Skeletal muscle tissue (tissue), 4 donors: Measurements from ENCODE around the gene TTC6. TPM values are rescaled to one million over a fixed set of nuclear protein-coding genes. Genes with fewer than 3 reads are reported as not detected.

Experiments used
- H3K27ac ChIP-seq: one replicate; pipeline ENCODE4 v1.7.0; 2013; ENCODE audit warnings: mild to moderate bottlenecking, low read depth, low read length, inconsistent platforms
- H3K27me3 ChIP-seq, 3 donors: one replicate each; pipeline ENCODE4 v1.7.0; 2013; ENCODE audit warnings: low read length in 3 of 3; ENCODE audit not compliant: control insufficient read depth in 3 of 3, insufficient read depth in 3 of 3
- H3K36me3 ChIP-seq, 3 donors: one replicate each; pipeline ENCODE4 v1.7.0; 2013; ENCODE audit warnings: low read length in 3 of 3; ENCODE audit not compliant: control insufficient read depth in 3 of 3, insufficient read depth in 3 of 3
- H3K4me1 ChIP-seq, 3 donors: one replicate each; pipeline ENCODE4 v1.7.0; 2013; ENCODE audit warnings: low read length in 3 of 3, mild to moderate bottlenecking in 3 of 3; ENCODE audit not compliant: control insufficient read depth in 3 of 3, insufficient read depth in 3 of 3
- H3K4me3 ChIP-seq, 3 donors: one replicate each; pipeline ENCODE4 v1.7.0; 2013; ENCODE audit warnings: low read length in 3 of 3
- H3K9ac ChIP-seq, 3 donors: one replicate each; pipeline ENCODE4 v1.7.0; 2013; ENCODE audit warnings: low read length in 3 of 3, mild to moderate bottlenecking in 3 of 3, moderate library complexity in 2 of 3, low read depth in 1 of 3
- H3K9me3 ChIP-seq, 3 donors: one replicate each; pipeline ENCODE4 v1.7.0; 2013; ENCODE audit warnings: low read length in 3 of 3; ENCODE audit not compliant: control insufficient read depth in 3 of 3
- total RNA-seq: library from RNA; depleted of rRNA; stranded (reverse); fragments of >200 nt; gene quantifications from one replicate; pipeline ENCODE4 v1.2.3, GENCODE V29; 2014
- donor health status: Osteomylitis.

The TTC6 gene
- total RNA-seq, 1 donor from 2014 or later, result 0.52 TPM

GRCh38 chr14:37606678-37607077 lies 11.2 kb downstream of the TTC6 start:
- Histone ChIP-seq H3K4me3 (no peak overlapping the region), H3K4me1 (no peaks in the 10 kb centered on the region), H3K27me3 (peaks cover 53 to 68% (median 54%) of the 10 kb centered on the region in 3 donors), H3K9me3 (no peaks in the 10 kb centered on the region), H3K36me3 (no peaks in the 10 kb centered on the region), H3K9ac (no peak overlapping the region), H3K27ac (no peak overlapping the region)

DNA sequence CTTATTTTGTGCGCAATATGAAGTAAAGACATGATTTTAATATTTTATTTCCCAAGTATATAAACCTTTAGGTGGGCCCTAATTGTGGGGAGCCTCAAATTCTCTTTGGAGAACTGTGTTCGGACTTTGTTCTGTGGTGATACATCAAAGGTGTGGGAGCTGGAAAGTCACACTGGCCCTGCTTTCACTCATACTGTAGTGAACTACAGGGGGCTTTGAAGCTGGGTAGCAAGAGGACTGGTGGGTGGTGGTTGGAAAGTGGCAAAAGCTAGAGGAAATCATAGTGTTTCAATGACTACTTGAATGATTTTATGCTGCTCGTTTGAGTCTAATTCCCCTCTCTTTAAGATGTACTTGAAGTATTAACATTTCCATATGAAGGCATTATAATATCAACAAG lies 13.2 kb downstream of the TTC6 start:
- peaks cover 35 to 56% (median 36%) of the 10 kb centered on the region in 3 donors for H3K27me3 ChIP-seq
- H3K9me3 ChIP-seq, result peaks cover 0 to 8% (median 0%) of the 10 kb centered on the region in 3 donors
- H3K36me3 ChIP-seq, result no peaks in the 10 kb centered on the region
- no peaks in the 10 kb centered on the region for H3K4me1 ChIP-seq
- H3K27ac ChIP-seq, result no peak overlapping the region
- H3K4me3 ChIP-seq, result no peak overlapping the region
- no peak overlapping the region for H3K9ac ChIP-seq

- Histone ChIP-seq H3K4me1 (no peaks in the 10 kb centered on the region), H3K4me3 (no peak overlapping the region), H3K27me3 (peaks cover 18 to 39% (median 23%) of the 10 kb centered on the region in 3 donors), H3K9ac (no peak overlapping the region), H3K36me3 (no peaks in the 10 kb centered on the region), H3K9me3 (peaks cover 4 to 12% (median 8%) of the 10 kb centered on the region in 3 donors), H3K27ac (no peak overlapping the region)
Observed at GRCh38 chr14:37610945-37611523, 15.6 kb downstream of the TTC6 start.

GRCh38 chr14:37615582-37616289 lies 20.3 kb downstream of the TTC6 start:
- Histone ChIP-seq H3K27me3 (peaks cover 10 to 25% (median 12%) of the 10 kb centered on the region in 3 donors), H3K4me3 (no peak overlapping the region), H3K27ac (no peak overlapping the region), H3K9me3 (peaks cover 4 to 19% (median 9%) of the 10 kb centered on the region in 3 donors), H3K9ac (no peak overlapping the region), H3K4me1 (no peaks in the 10 kb centered on the region), H3K36me3 (no peaks in the 10 kb centered on the region)

- no peak overlapping the region for H3K27ac ChIP-seq
- H3K4me3 ChIP-seq, result no peak overlapping the region
- H3K36me3 ChIP-seq, result no peaks in the 10 kb centered on the region
- H3K4me1 ChIP-seq, result no peaks in the 10 kb centered on the region
- peaks cover 10 to 26% (median 10%) of the 10 kb centered on the region in 3 donors for H3K27me3 ChIP-seq
- H3K9me3 ChIP-seq, result peaks cover 4 to 19% (median 9%) of the 10 kb centered on the region in 3 donors
- H3K9ac ChIP-seq, result no peak overlapping the region
Observed at GRCh38 chr14:37616853-37617252, 21.4 kb downstream of the TTC6 start.

- Histone ChIP-seq H3K9me3 (peaks cover 4 to 11% (median 9%) of the 10 kb centered on the region in 3 donors), H3K4me3 (no peak overlapping the region), H3K36me3 (no peaks in the 10 kb centered on the region), H3K9ac (no peak overlapping the region), H3K4me1 (peaks cover 0 to 4% (median 3%) of the 10 kb centered on the region in 3 donors), H3K27ac (no peak overlapping the region), H3K27me3 (peaks cover 16 to 29% (median 16%) of the 10 kb centered on the region in 3 donors)
Observed at GRCh38 chr14:37617864-37618365, 22.5 kb downstream of the TTC6 start.

- H3K27ac ChIP-seq, result no peak overlapping the region
- peaks cover 4 to 11% (median 9%) of the 10 kb centered on the region in 3 donors for H3K9me3 ChIP-seq
- H3K4me1 ChIP-seq, result peaks cover 0 to 4% (median 3%) of the 10 kb centered on the region in 3 donors
- H3K9ac ChIP-seq, result no peak overlapping the region
- no peak overlapping the region for H3K4me3 ChIP-seq
- peaks cover 16 to 29% (median 23%) of the 10 kb centered on the region in 3 donors for H3K27me3 ChIP-seq
- no peaks in the 10 kb centered on the region for H3K36me3 ChIP-seq
Observed at GRCh38 chr14:37618498-37619028, 23.1 kb downstream of the TTC6 start.

DNA sequence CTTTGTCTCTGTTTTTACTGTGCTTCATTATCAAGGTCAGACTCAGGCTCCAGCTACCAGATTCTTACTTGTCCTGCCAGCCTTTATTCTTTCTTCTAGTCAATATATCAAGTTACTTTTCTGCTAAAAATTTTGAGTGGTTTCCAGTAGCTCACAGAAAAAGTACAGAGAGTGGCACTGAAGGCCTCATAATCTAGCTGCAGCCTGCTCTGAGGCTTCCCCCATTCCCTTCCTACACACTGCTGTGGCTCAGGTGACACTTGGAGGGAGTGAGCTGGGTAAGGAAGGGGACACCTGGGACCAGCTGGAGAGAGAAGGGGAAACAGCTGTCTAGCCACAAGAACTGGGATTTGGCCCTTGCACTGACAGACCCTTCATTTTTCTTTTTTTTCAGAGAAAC lies 25.4 kb downstream of the TTC6 start:
- Histone ChIP-seq H3K36me3 (no peaks in the 10 kb centered on the region), H3K27me3 (peaks cover 16 to 29% (median 24%) of the 10 kb centered on the region in 3 donors), H3K9me3 (peaks cover 0 to 9% (median 3%) of the 10 kb centered on the region in 3 donors), H3K27ac (no peak overlapping the region), H3K9ac (no peak overlapping the region), H3K4me3 (no peak overlapping the region), H3K4me1 (peaks cover 0 to 4% (median 3%) of the 10 kb centered on the region in 3 donors)

DNA sequence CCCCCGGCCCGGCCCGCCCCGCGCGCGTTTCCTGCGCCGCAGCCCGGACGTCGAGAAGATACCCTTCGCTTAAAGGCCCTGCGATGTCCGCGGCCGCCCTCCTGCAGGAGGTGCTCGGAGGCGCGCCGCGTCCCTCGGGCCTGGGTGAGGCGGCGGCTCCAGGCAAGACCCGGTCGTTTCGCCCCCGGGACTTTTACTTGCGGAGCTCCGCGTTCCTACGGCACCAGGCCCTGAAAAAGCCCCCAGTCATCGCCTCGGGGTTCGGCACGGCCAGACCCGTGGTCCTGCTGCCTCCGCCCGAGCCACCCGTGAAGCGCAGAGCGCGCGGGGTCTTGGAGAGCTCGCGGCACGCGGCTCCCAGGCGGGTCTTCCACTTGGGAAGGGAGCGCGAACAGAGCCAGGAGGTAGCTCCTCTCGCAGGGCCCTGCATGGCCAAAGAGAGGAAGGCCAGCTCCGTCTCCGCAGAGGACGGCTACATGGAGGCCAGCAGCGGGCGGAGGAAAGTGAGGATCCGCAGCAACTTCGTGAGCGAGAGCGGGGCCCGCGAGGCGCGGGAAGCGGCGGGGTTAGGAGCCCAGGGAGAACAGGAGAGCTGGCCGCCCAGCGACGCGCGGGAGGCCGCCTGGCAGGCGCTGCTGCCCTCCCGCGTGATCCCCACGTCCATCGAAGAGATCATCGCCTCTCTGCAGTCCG lies 26.9 kb downstream of the TTC6 start:
- H3K9me3 ChIP-seq, result peaks cover 0 to 4% (median 0%) of the 10 kb centered on the region in 3 donors
- no peak overlapping the region for H3K27ac ChIP-seq
- H3K27me3 ChIP-seq, result peaks cover 16 to 29% (median 24%) of the 10 kb centered on the region in 3 donors
- no peaks in the 10 kb centered on the region for H3K36me3 ChIP-seq
- H3K4me3 ChIP-seq, result peak overlapping the region in 1 of 3 donors; percentile 7
- H3K9ac ChIP-seq, result no peak overlapping the region
- H3K4me1 ChIP-seq, result peaks cover 0 to 4% (median 3%) of the 10 kb centered on the region in 3 donors
